Islet of Langerhans (tissue), 1 donor: ENCODE measurements around the gene CD47.

Source experiments
- FAIRE-seq: peaks from one replicate; lab custom pipeline; 2011; peaks lifted over from hg19 to GRCh38; lab: Jason Lieb, UNC

Gene CD47

DNA sequence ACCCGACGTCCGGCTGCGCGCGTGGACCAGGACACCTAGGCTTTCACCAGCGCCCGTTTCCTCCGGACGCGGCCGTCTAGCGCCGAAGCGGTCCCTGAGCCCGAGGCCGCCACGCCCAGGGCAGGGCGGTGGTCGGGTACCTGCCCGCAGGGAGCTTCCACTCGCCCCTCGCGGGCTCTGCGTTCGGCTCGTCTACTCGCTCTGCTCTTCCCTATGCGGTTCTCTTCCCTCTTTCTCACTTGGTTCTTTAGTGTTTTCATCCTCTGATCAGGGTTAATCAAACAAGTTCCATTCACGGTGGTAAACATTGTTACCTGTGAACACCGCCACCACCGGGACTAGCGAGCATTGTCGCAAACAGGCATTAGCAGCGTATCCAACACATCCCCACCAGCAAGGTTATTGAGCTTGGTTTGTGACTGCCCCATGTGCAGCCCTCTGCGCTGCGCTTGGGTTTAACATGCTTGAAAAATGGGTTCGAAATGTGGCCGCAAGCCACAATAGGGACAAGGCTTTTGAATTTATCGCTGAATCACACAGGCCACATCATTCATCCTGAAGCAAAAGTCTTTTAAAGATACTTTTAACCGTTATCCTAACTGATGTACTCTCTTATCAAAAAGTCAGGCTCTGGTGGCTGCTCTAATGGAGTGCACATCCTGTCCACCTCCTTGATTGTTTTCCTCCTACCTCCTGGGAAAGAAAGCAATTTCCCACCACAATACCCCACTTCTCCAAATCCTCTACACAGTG, 843 bp upstream of the CD47 start:
- FAIRE-seq = no peak

GRCh38 chr3:108090049-108090700, 656 bp downstream of the CD47 start:
- FAIRE-seq = no peak

DNA sequence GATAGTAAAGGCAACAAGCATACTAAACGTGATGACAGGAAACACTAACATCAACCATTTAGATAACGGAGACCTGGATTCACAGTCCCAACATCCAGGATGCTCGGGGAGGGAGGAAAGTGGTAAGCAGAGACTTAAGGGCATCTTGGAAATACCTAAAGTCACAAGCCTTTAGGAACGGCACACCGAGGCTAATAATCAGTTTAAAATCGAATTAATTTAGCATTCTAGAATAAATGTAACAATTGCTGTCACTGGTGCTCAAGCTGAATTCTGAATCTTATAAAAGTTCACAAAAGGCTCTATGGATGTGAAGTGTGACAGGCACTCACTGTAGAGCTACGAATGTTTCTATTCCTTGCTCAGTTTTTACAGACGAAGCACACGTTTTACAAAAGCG, 1.3 kb downstream of the CD47 start:
- FAIRE-seq = no peak

GRCh38 chr3:108088697-108089096, 2.1 kb downstream of the CD47 start:
- FAIRE-seq = no peak

- FAIRE-seq = peak; percentile 53
Observed at GRCh38 chr3:108088146-108088545, 2.7 kb downstream of the CD47 start.

DNA sequence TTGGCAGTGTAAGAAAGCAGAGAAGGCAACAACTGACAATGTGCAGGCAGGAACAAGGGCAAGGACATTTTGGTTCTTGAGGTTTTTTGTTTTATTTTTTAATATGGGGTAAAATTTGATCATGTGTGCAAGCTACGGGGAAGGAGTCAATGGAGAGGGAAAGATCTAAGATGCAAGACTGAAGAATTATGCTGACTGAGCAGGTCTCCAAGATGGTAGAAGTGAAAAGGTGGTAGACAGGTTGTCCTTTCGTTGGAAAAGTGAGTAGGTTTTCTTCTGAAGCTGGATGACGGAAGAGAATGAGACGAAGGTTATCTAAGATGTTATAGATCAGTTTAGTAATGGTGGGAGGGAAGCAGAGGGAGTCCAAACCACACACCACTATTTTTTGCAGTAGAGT, 4.2 kb downstream of the CD47 start:
- FAIRE-seq = no peak

GRCh38 chr3:108085810-108086350, 5.0 kb downstream of the CD47 start:
- no peak for FAIRE-seq

DNA sequence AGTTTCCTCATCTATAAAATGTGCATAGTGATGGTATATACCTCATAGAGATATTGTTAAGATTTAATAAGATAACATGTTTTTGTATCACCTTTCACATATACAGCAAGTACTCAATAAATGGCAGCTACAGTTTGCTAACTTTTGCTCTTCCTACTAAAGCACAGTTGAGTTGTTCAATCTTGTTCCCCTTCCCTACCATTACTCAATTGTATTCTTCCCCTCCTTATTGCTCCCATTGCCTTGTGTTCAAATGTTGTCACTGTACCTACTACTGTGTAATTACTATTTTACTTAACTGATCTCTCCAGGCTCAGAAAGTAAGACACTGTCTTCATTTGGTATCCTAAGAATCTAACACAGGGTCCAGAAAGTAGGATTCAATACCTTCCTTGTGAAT, 5.5 kb downstream of the CD47 start:
- no peak for FAIRE-seq

DNA sequence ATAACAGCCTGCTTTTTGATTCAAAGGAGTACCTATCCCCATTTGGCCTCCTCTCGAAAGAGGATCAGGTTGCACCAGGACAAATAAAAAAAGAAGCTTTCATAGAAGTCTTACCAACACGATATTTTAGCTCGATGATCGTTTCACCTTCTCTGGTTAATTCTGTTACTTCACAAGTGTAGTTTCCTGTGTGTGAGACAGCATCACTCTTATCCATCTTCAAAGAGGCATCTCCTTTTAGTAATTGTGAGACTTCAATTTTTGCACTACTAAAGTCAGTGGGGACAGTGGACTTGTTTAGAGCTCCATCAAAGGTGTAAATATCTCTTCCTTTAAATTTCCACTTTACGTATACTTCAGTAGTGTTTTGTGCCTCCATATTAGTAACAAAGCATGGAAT, 11.0 kb downstream of the CD47 start:
- FAIRE-seq = no peak

DNA sequence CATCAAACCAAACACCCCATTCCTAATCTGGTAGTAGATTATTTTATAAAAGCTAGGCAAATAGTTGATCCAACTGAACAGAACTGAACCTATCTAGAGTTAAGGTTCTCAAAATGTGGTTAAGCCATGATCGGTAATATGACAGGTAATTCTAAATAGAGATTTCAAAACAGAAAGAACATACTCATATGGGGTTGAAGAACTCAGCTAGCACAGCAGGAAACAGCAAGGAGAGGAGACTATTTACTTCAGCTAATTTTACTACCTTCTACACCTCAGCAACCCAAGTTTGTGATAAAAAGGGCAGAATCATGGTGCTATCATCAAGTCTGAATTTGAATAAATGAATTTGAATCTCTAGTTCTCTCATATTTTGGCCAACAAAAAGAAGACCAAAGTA, 11.8 kb downstream of the CD47 start:
- no peak for FAIRE-seq

DNA sequence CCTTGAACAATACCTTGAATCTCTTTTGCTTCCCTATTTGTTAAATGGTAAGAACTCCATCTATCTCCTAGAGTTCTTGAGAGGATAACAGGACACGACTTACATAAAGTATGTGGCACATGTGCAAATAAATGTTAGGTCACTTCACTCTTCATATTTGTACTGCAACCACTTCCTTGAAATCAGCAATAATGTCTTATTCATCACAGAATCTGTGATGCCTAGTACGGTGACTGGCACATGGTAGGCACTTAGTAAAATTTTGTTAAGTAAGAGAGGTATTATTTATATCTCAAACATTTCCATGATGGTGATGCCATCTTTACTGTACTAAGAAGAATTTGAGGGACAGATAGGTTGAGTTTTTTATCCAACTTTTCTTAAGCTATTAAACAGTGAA, 14.3 kb downstream of the CD47 start:
- FAIRE-seq = no peak

DNA sequence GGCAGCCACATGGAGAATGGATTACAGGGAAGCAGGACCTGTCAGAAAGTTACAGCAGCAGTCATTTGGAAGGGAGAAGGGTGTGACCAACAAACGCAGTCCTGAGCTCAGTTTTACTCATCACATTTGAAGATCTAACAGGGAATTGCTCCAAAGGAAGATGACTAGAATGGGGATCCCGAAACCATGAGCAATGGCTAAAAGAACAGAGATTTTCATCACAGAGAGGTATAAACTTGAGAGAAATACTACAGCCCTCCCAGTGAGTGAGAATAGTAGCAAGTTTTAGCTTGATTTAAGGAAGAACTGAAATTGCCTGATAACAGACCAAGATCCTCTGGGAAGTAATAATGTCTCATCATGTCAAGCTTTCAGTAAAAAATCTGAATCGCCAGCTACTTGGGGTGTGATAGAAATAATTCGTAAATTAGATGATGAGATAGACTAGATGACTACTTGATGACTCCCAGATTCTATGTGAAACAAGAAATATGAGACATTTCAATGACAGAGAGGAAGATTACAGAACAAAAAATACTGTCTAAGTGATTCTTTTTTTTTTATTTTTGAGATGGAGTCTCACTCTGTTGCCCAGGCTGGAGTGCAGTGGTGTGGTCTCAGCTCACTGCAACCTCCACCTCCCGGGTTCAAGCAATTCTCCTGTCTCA, 16.9 kb downstream of the CD47 start:
- no peak for FAIRE-seq

DNA sequence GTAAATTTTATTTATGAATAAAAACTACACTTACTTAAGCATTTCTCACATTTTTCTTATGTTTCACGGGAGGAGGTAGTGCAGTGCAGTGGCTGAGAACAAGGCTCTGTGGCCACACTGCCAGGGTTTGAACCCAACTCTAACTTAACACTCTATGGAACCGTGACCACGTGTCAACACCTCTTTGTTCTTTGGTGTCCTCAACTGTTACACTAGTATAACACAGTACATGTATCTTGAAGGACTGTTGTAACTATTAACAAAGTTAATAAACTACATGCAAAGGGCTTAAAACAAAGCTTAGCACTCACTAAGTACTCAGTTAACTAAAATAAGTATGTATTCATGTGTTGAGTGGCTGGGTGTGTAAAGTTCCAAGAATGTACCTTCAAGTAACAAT, 19.5 kb downstream of the CD47 start:
- no peak for FAIRE-seq

GRCh38 chr3:108070356-108070755, 20.5 kb downstream of the CD47 start:
- FAIRE-seq = no peak

DNA sequence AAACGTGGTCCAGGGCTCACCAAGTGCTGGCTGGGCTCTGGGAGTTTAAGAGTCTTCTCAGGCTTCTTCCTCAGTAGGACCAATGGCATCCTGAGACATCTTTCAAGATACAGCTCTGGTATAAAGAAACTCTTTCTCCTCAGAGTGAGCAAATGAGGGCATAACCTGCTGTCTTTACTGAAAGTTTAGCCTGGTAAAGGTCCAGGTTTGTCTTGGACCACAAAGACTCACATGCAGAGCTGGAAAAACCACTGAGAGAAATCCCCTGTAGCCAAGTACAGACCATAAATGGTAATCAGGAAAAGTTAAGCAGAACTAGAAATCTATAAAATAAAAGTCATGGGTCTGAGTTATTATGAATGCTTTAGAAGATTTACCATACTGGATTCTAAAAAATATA, 23.1 kb downstream of the CD47 start:
- no peak for FAIRE-seq

GRCh38 chr3:108065096-108065495, 25.7 kb downstream of the CD47 start:
- FAIRE-seq = no peak

GRCh38 chr3:108064293-108064887, 26.4 kb downstream of the CD47 start:
- no peak for FAIRE-seq

DNA sequence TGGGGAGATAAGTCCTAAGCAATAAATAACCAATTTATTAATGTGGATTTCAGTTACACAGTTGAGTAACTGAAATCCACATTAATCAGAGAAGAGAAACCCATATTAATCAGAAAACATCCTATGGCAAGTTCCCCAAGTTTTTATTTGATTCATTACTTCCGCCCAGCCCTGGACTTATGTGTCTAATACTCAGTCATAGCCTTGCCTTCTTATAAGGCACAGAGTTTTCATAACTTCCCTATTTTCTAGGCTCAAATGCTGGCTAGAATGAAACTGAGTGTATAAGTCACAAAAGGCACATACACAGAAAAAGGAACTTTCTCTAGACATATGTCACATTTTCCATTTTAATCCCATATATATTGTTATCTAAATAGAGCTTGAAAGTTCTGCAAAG, 28.8 kb downstream of the CD47 start:
- FAIRE-seq = no peak

GRCh38 chr3:108060331-108060730, 30.5 kb downstream of the CD47 start:
- FAIRE-seq = no peak

DNA sequence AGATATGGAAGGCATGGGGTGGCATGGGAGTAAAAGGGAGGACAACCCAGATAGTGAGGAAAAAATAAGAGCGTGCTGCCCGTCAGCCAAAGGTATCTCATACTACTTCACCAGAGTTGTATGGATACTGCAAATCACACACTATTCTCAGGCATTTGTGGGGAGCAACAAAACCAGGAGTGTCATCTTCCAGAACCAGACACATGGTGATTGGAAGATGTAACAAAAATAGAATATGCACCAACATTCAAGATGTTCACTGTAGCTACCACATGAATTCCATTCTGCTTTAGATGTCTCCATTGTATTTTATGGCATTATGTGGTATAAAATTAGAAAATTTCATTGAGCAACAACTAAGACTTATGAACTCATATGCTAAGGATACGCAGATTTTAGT, 34.9 kb downstream of the CD47 start:
- no peak for FAIRE-seq

DNA sequence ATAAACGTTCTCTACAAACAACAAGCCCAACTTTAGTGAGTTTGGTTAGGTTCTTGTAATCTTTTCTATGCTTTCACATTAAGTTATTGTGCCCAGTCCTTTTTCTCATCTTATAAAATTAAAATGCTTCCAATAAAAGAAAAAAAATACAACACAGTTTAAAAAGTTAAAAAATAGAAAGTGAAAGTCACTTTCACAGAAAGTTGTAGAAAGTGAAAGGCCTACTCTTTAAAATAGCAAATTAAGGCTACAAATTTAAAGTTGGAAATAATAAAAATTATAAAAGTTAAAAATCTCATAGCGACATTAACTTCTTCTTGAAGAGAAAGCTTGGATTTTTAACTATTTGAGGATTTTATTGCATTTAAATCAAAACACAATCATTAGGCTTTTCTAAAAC, 35.9 kb downstream of the CD47 start:
- FAIRE-seq = peak; percentile 76

DNA sequence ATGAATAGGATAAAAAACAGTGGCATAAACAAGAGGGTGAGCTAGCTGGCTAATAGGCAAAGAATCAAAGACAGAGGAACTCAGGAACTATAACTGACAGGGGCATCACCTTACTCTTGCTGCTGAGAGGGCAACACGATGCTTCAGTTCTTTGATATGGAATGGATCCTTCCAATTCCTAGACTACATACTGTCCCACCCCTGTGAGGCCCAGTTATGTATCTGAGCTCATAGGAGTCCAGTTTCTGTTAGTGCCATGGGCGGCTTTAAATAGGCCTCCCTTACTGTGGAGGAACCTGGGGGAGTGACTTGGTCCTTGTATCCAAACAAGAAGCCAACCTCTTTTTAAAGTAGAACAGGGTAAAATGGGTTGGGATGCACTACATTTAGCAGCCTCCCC, 37.3 kb downstream of the CD47 start:
- FAIRE-seq = no peak

DNA sequence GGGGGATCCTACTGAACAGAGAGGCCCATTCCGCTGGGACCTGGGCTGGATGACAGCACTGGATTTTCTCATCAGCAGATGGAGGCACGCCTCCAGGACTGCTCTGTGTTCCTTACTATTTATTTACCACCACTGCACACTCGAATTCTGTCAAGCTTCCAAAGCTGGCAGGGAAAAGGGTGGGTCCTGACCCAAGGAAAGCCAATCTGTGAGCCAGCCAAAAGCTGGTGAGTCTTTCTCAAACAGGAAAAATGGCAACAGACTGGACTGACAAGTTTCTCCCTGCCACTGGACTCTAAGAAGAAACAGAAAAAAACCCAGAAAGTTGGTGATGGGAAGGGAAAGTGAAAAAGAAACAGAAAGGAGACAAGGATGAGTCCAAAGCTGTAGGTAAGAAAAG, 37.8 kb downstream of the CD47 start:
- no peak for FAIRE-seq
